Measurements from ENCODE around the gene SDHD. TPM values are rescaled to one million over a fixed set of nuclear protein-coding genes. Genes with fewer than 3 reads are reported as not detected.

Gene SDHD
- total and polyA plus RNA-seq, 9 of the 15 experiments (the other 6 are each of a cell fraction or from before 2014, with no cell fraction given): 150 to 1,225 (median 215) TPM

DNA sequence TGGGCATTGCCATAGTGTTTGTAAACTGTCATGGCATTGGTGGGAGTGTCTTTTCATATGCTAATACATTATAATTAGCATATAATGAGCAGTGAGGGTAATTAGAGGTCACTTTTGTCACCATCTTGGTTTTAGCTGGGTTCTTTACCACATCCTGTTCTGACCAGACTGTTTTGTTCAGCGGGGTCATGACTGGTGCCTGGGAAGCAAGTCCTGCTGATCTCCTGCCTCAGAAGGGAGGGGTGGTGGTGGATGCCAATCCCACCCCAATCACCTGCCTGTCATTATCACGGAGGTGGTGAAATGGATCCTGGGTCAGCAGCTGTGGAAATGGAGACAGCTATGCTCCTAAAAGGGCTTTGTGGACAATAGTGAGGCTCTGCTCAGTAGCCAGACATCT is 46.1 kb downstream of the SDHD start:
- Histone ChIP-seq H3K27ac (ENCODE audit: extremely low read depth, low read depth, low read length) (no peak overlapping the region), H3K4me1 (replicated peaks in 1 of 2; ENCODE audit: control insufficient read depth in 2 of 2, insufficient read depth in 2 of 2, low read length in 2 of 2) (no peaks in the 10 kb centered on the region), H3K79me2 (ENCODE audit: control insufficient read depth, insufficient read depth, low read length) (no peaks in the 10 kb centered on the region), H3K9me3 (replicated peaks; ENCODE audit: control insufficient read depth, insufficient read depth, low read depth, low read length) (no peaks in the 10 kb centered on the region), H3K27me3 (ENCODE audit: control insufficient read depth in 2 of 2, insufficient read depth in 2 of 2, low read length in 2 of 2) (no peaks in the 10 kb centered on the region), H3K9ac (ENCODE audit: insufficient read depth in 1 of 2, low read depth in 2 of 2, low read length in 2 of 2) (no peak overlapping the region), H3K4me3 (no peak overlapping the region), H2AFZ (ENCODE audit: low read depth, low read length) (no peak overlapping the region), H3K9me1 (ENCODE audit: control insufficient read depth, insufficient read depth, low read length) (no peaks in the 10 kb centered on the region), H3K4me2 (ENCODE audit: insufficient read depth, low read length) (no peak overlapping the region), H4K20me1 (replicated peaks; ENCODE audit: control insufficient read depth, insufficient read depth, low read length) (no peaks in the 10 kb centered on the region), H3K36me3 (ENCODE audit: control insufficient read depth, insufficient read depth, low read length) (no peaks in the 10 kb centered on the region)
- BruUV-seq (replicated peaks): no TSS peak
- intact Hi-C loops (cut with micrococcal nuclease): no loop called here
- ChIA-PET CTCF (ENCODE audit: low intra/inter-chr PET ratio) (no interaction called here), POLR2A (interaction anchor here (2.0 kb wide), 1 partner anchor 11 kb away, joined by 7 read pairs; no protein-coding TSS in a partner anchor)
- ATAC-seq (peak; percentile 32; the same call in 1 of the 3 replicates), FAIRE-seq (no peak), DNase-seq (ENCODE audit: extremely low read depth in 1 of 4, low spot score in 3 of 4) (no peak)
- in situ Hi-C loops (cut with MboI): no loop called here
- WGBS (ENCODE audit: insufficient coverage, low coverage, missing lambda C conversion rate): 8% methylated on average over 2 of the region's 2 CpGs
- TF ChIP-seq CHD4 (IDR thresholded peaks at IDR 0.05; ENCODE audit: insufficient read depth, insufficient replicate concordance, low read depth, low read length, poor library complexity, severe bottlenecking) (no peak), ETV1 (tag; conservative IDR thresholded peaks at IDR 0.05; ENCODE audit: low read depth) (0 out of 2 replicates have a peak, but pooled peaks have one; percentile 37)

GRCh38 chr11:112134473-112134872 is 47.8 kb downstream of the SDHD start:
- intact Hi-C loops (cut with micrococcal nuclease): no loop called here
- in situ Hi-C loops (cut with MboI): no loop called here
- H3K27me3 ChIP-seq (ENCODE audit: control insufficient read depth in 2 of 2, insufficient read depth in 2 of 2, low read length in 2 of 2): no peaks in the 10 kb centered on the region
- no peak overlapping the region for H2AFZ ChIP-seq (ENCODE audit: low read depth, low read length)
- BruUV-seq (replicated peaks): no TSS peak
- 54% methylated on average over 3 of the region's 4 CpGs for WGBS (ENCODE audit: insufficient coverage, low coverage, missing lambda C conversion rate)
- no peak for FAIRE-seq
- H3K27ac ChIP-seq (ENCODE audit: extremely low read depth, low read depth, low read length): no peak overlapping the region
- CTCF ChIA-PET (ENCODE audit: low intra/inter-chr PET ratio): no interaction called here
- no peaks in the 10 kb centered on the region for H3K4me1 ChIP-seq (replicated peaks in 1 of 2; ENCODE audit: control insufficient read depth in 2 of 2, insufficient read depth in 2 of 2, low read length in 2 of 2)
- DNase-seq (ENCODE audit: extremely low read depth in 1 of 4, low spot score in 3 of 4): no peak
- H4K20me1 ChIP-seq (replicated peaks; ENCODE audit: control insufficient read depth, insufficient read depth, low read length): no peaks in the 10 kb centered on the region
- no peak overlapping the region for H3K4me3 ChIP-seq
- ATAC-seq: no peak
- H3K4me2 ChIP-seq (ENCODE audit: insufficient read depth, low read length): no peak overlapping the region
- no peaks in the 10 kb centered on the region for H3K9me1 ChIP-seq (ENCODE audit: control insufficient read depth, insufficient read depth, low read length)
- no peaks in the 10 kb centered on the region for H3K9me3 ChIP-seq (replicated peaks; ENCODE audit: control insufficient read depth, insufficient read depth, low read depth, low read length)
- H3K79me2 ChIP-seq (ENCODE audit: control insufficient read depth, insufficient read depth, low read length): no peaks in the 10 kb centered on the region
- POLR2A ChIA-PET: no interaction called here
- no peaks in the 10 kb centered on the region for H3K36me3 ChIP-seq (ENCODE audit: control insufficient read depth, insufficient read depth, low read length)
- H3K9ac ChIP-seq (ENCODE audit: insufficient read depth in 1 of 2, low read depth in 2 of 2, low read length in 2 of 2): no peak overlapping the region
- TF ChIP-seq IFI16 (CRISPR knock-in tag; IDR thresholded peaks at IDR 0.05) (no peak), PCBP1 (IDR thresholded peaks at IDR 0.05; ENCODE audit: low read depth, low read length, poor library complexity, severe bottlenecking) (no peak), PURB (CRISPR knock-in tag; IDR thresholded peaks at IDR 0.05; ENCODE audit: low read depth) (no peak), RAD51 (IDR thresholded peaks at IDR 0.05; ENCODE audit: borderline replicate concordance, low read depth) (no peak), TAF1 (IDR thresholded peaks at IDR 0.05; ENCODE audit: control insufficient read depth, extremely low read depth, insufficient read depth, low read length, severe bottlenecking) (no peak), FOXJ3 (CRISPR knock-in tag; IDR thresholded peaks at IDR 0.05) (no peak), TARDBP (IDR thresholded peaks at IDR 0.05) (no peak), PHTF2 (CRISPR knock-in tag; IDR thresholded peaks at IDR 0.05) (no peak)
- TF ChIP-seq, protein P1, sequence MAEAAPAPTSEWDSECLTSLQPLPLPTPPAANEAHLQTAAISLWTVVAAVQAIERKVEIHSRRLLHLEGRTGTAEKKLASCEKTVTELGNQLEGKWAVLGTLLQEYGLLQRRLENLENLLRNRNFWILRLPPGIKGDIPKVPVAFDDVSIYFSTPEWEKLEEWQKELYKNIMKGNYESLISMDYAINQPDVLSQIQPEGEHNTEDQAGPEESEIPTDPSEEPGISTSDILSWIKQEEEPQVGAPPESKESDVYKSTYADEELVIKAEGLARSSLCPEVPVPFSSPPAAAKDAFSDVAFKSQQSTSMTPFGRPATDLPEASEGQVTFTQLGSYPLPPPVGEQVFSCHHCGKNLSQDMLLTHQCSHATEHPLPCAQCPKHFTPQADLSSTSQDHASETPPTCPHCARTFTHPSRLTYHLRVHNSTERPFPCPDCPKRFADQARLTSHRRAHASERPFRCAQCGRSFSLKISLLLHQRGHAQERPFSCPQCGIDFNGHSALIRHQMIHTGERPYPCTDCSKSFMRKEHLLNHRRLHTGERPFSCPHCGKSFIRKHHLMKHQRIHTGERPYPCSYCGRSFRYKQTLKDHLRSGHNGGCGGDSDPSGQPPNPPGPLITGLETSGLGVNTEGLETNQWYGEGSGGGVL (CRISPR knock-in tag; IDR thresholded peaks at IDR 0.05): no peak

Data from K562 (cell line).